ENCODE results near the gene TRIM37. TPM values are rescaled to one million over a fixed set of nuclear protein-coding genes. Genes with fewer than 3 reads are reported as not detected.

Gene TRIM37
- total RNA-seq, 1 donor from 2014 or later, result 32.6 TPM

DNA sequence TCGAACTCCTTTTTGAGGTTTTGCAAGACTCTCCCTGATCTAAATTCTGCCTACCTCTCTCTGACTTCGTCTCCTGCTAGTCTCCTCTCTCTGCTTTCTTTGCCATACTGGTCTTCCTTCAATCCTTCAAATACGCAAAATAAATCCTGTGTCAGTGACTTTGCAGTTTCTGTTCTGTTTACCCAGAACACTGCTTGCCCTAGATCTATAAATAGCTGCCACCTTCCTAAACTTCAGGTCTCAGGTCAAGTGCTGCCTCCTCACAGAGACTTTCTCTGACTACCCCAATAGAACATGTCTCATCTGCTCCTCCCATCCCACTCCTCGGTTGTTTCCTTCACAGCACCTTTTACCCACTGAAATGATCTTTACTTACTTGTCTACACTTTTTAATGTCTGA, 78.9 kb downstream of the TRIM37 start:
- DNase-seq (ENCODE audit: extremely low spot score, unreplicated experiment), result no peak
- Mint-ChIP-seq H3K27ac (ENCODE audit: unreplicated experiment) (peak overlapping the region; percentile 21), H3K4me1 (ENCODE audit: unreplicated experiment) (peaks cover 4% of the 10 kb centered on the region), H3K36me3 (ENCODE audit: unreplicated experiment) (peaks cover 28% of the 10 kb centered on the region), H3K4me3 (ENCODE audit: unreplicated experiment) (no peak overlapping the region), H3K9me3 (ENCODE audit: unreplicated experiment) (no peaks in the 10 kb centered on the region), H3K27me3 (ENCODE audit: unreplicated experiment) (no peaks in the 10 kb centered on the region)
- TF ChIP-seq CTCF (IDR thresholded peaks at IDR 0.05), result no peak

- no peaks in the 10 kb centered on the region for H3K9me3 Mint-ChIP-seq (ENCODE audit: unreplicated experiment)
- H3K4me3 Mint-ChIP-seq (ENCODE audit: unreplicated experiment), result no peak overlapping the region
- H3K36me3 Mint-ChIP-seq (ENCODE audit: unreplicated experiment), result peaks cover 28% of the 10 kb centered on the region
- peaks cover 4% of the 10 kb centered on the region for H3K4me1 Mint-ChIP-seq (ENCODE audit: unreplicated experiment)
- no peak for DNase-seq (ENCODE audit: extremely low spot score, unreplicated experiment)
- no peaks in the 10 kb centered on the region for H3K27me3 Mint-ChIP-seq (ENCODE audit: unreplicated experiment)
- TF ChIP-seq CTCF (IDR thresholded peaks at IDR 0.05), result no peak
- peak overlapping the region; percentile 1 for H3K27ac Mint-ChIP-seq (ENCODE audit: unreplicated experiment)
Observed at GRCh38 chr17:59026176-59026939, 80.3 kb downstream of the TRIM37 start.

DNA sequence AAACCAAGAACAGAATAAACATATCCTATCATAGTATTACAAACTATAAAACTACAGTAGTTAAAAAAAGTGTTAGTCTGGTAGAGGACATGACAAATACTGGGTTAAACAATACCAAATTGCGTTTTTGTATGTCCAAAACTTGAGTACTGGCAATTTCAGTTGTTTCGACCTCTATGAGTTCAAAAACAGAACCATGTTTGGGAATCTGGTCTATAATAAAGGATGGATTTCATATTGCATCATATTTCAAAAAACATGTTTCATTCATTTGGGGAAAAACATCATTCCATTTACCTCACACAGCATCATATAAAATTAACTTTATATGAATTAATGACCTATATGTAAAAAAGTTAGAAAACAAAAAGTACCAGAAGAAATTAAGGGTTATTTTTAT, 81.8 kb downstream of the TRIM37 start:
- TF ChIP-seq CTCF (IDR thresholded peaks at IDR 0.05), result no peak
- H3K27me3 Mint-ChIP-seq (ENCODE audit: unreplicated experiment), result no peaks in the 10 kb centered on the region

GRCh38 chr17:59018019-59018418, 88.7 kb downstream of the TRIM37 start:
- TF ChIP-seq CTCF (IDR thresholded peaks at IDR 0.05), result no peak

More for the DNA sequence above, 81.8 kb downstream of the TRIM37 start:
- Mint-ChIP-seq H3K4me3 (ENCODE audit: unreplicated experiment) (no peak overlapping the region), H3K36me3 (ENCODE audit: unreplicated experiment) (peaks cover 30% of the 10 kb centered on the region), H3K9me3 (ENCODE audit: unreplicated experiment) (no peaks in the 10 kb centered on the region), H3K4me1 (ENCODE audit: unreplicated experiment) (peaks cover 4% of the 10 kb centered on the region), H3K27ac (ENCODE audit: unreplicated experiment) (no peak overlapping the region)
- DNase-seq (ENCODE audit: extremely low spot score, unreplicated experiment), result no peak

GRCh38 chr17:59011975-59012374, 94.7 kb downstream of the TRIM37 start:
- H3K4me3 Mint-ChIP-seq (ENCODE audit: unreplicated experiment), result no peak overlapping the region
- H3K4me1 Mint-ChIP-seq (ENCODE audit: unreplicated experiment), result no peaks in the 10 kb centered on the region
- no peak overlapping the region for H3K27ac Mint-ChIP-seq (ENCODE audit: unreplicated experiment)
- H3K9me3 Mint-ChIP-seq (ENCODE audit: unreplicated experiment), result no peaks in the 10 kb centered on the region
- H3K36me3 Mint-ChIP-seq (ENCODE audit: unreplicated experiment), result peaks cover 21% of the 10 kb centered on the region
- DNase-seq (ENCODE audit: extremely low spot score, unreplicated experiment), result no peak
- TF ChIP-seq CTCF (IDR thresholded peaks at IDR 0.05), result no peak
- H3K27me3 Mint-ChIP-seq (ENCODE audit: unreplicated experiment), result no peaks in the 10 kb centered on the region

More at GRCh38 chr17:59018019-59018418, 88.7 kb downstream of the TRIM37 start:
- H3K9me3 Mint-ChIP-seq (ENCODE audit: unreplicated experiment), result no peaks in the 10 kb centered on the region
- no peak overlapping the region for H3K27ac Mint-ChIP-seq (ENCODE audit: unreplicated experiment)
- no peak overlapping the region for H3K4me3 Mint-ChIP-seq (ENCODE audit: unreplicated experiment)
- peaks cover 23% of the 10 kb centered on the region for H3K36me3 Mint-ChIP-seq (ENCODE audit: unreplicated experiment)
- H3K4me1 Mint-ChIP-seq (ENCODE audit: unreplicated experiment), result peaks cover 1% of the 10 kb centered on the region
- no peaks in the 10 kb centered on the region for H3K27me3 Mint-ChIP-seq (ENCODE audit: unreplicated experiment)
- no peak for DNase-seq (ENCODE audit: extremely low spot score, unreplicated experiment)

All from osteocyte (in vitro differentiated cells).